Measurements from ENCODE around the gene ISOC2. TPM values are rescaled to one million over a fixed set of nuclear protein-coding genes. Genes with fewer than 3 reads are reported as not detected.

ISOC2 gene
- total RNA-seq, 2 donors from 2014 or later = 19.5 to 20.3 TPM

- peaks cover 25% of the 10 kb centered on the region for H3K4me1 Mint-ChIP-seq (ENCODE audit: low read depth)
- ATAC-seq (replicated peaks in 1 of 2) (peak; percentile 39 to 47), DNase-seq (peak in 1 of 2 donors; percentile 34)
- H3K36me3 Mint-ChIP-seq (ENCODE audit: insufficient read depth in 2 of 2) = peaks cover 5 to 6% of the 10 kb centered on the region in 2 donors
- peaks cover 0 to 2% of the 10 kb centered on the region in 2 donors for H3K9me3 Mint-ChIP-seq
- peak overlapping the region in 1 of 2 donors; percentile 44 for H3K4me3 Mint-ChIP-seq
- no peak overlapping the region for H3K27ac Mint-ChIP-seq
- peaks cover 65% of the 10 kb centered on the region for H3K27me3 Mint-ChIP-seq (ENCODE audit: low read depth)
Observed at GRCh38 chr19:55442372-55442961, 19.0 kb downstream of the ISOC2 start.

GRCh38 chr19:55441692-55442321, 19.6 kb downstream of the ISOC2 start:
- Mint-ChIP-seq H3K27me3 (ENCODE audit: low read depth) (peaks cover 71% of the 10 kb centered on the region), H3K36me3 (ENCODE audit: insufficient read depth in 2 of 2) (peaks cover 5 to 6% of the 10 kb centered on the region in 2 donors), H3K4me3 (peak overlapping the region; percentile 34 to 78), H3K9me3 (peaks cover 0 to 2% of the 10 kb centered on the region in 2 donors), H3K4me1 (ENCODE audit: low read depth) (peaks cover 25% of the 10 kb centered on the region), H3K27ac (no peak overlapping the region)
- DNase-seq (peak; percentile 31 to 39), ATAC-seq (replicated peaks in 1 of 2) (peak; percentile 33 to 36)

- peaks cover 25% of the 10 kb centered on the region for H3K4me1 Mint-ChIP-seq (ENCODE audit: low read depth)
- peaks cover 5 to 6% of the 10 kb centered on the region in 2 donors for H3K36me3 Mint-ChIP-seq (ENCODE audit: insufficient read depth in 2 of 2)
- H3K4me3 Mint-ChIP-seq = peak overlapping the region; percentile 34 to 78
- peaks cover 0 to 2% of the 10 kb centered on the region in 2 donors for H3K9me3 Mint-ChIP-seq
- DNase-seq = no peak
- no peak overlapping the region for H3K27ac Mint-ChIP-seq
- H3K27me3 Mint-ChIP-seq (ENCODE audit: low read depth) = peaks cover 72% of the 10 kb centered on the region
- peak in 1 of 2 donors; percentile 19 for ATAC-seq (replicated peaks in 1 of 2)
Observed at GRCh38 chr19:55441319-55441691, 20.1 kb downstream of the ISOC2 start.

GRCh38 chr19:55440411-55441105, 20.9 kb downstream of the ISOC2 start:
- Mint-ChIP-seq H3K36me3 (ENCODE audit: insufficient read depth in 2 of 2) (peaks cover 5 to 6% of the 10 kb centered on the region in 2 donors), H3K27me3 (ENCODE audit: low read depth) (peaks cover 66% of the 10 kb centered on the region), H3K4me1 (ENCODE audit: low read depth) (peaks cover 25% of the 10 kb centered on the region), H3K27ac (no peak overlapping the region), H3K4me3 (peak overlapping the region; percentile 34 to 78), H3K9me3 (peaks cover 0 to 2% of the 10 kb centered on the region in 2 donors)
- DNase-seq (peak; percentile 36 to 52), ATAC-seq (replicated peaks in 1 of 2) (peak; percentile 32 to 61)

- peak overlapping the region in 1 of 2 donors; percentile 37 for H3K4me3 Mint-ChIP-seq
- no peak overlapping the region for H3K27ac Mint-ChIP-seq
- ATAC-seq (replicated peaks in 1 of 2) (no peak), DNase-seq (no peak)
- H3K4me1 Mint-ChIP-seq (ENCODE audit: low read depth) = peaks cover 25% of the 10 kb centered on the region
- H3K36me3 Mint-ChIP-seq (ENCODE audit: insufficient read depth in 2 of 2) = peaks cover 5 to 6% of the 10 kb centered on the region in 2 donors
- H3K27me3 Mint-ChIP-seq (ENCODE audit: low read depth) = peaks cover 55% of the 10 kb centered on the region
- H3K9me3 Mint-ChIP-seq = peaks cover 0 to 2% of the 10 kb centered on the region in 2 donors
Observed at GRCh38 chr19:55439052-55439451, 22.4 kb downstream of the ISOC2 start.

- ATAC-seq (replicated peaks in 1 of 2) (peak in 1 of 2 donors; percentile 41), DNase-seq (no peak)
- H3K36me3 Mint-ChIP-seq (ENCODE audit: insufficient read depth in 2 of 2) = peaks cover 5 to 6% of the 10 kb centered on the region in 2 donors
- no peak overlapping the region for H3K27ac Mint-ChIP-seq
- no peak overlapping the region for H3K4me3 Mint-ChIP-seq
- peaks cover 44% of the 10 kb centered on the region for H3K27me3 Mint-ChIP-seq (ENCODE audit: low read depth)
- peaks cover 13% of the 10 kb centered on the region for H3K4me1 Mint-ChIP-seq (ENCODE audit: low read depth)
- H3K9me3 Mint-ChIP-seq = peaks cover 0 to 2% of the 10 kb centered on the region in 2 donors
Observed at GRCh38 chr19:55437410-55437809, 24.0 kb downstream of the ISOC2 start.

GRCh38 chr19:55436847-55437246, 24.6 kb downstream of the ISOC2 start:
- Mint-ChIP-seq H3K27me3 (ENCODE audit: low read depth) (peaks cover 49% of the 10 kb centered on the region), H3K4me3 (no peak overlapping the region), H3K27ac (no peak overlapping the region), H3K4me1 (ENCODE audit: low read depth) (peaks cover 12% of the 10 kb centered on the region), H3K36me3 (ENCODE audit: insufficient read depth in 2 of 2) (peaks cover 5 to 6% of the 10 kb centered on the region in 2 donors), H3K9me3 (peaks cover 0 to 2% of the 10 kb centered on the region in 2 donors)
- no peak for DNase-seq
- ATAC-seq (replicated peaks in 1 of 2) = no peak

GRCh38 chr19:55435020-55435419, 26.4 kb downstream of the ISOC2 start:
- no peak for DNase-seq
- Mint-ChIP-seq H3K4me3 (no peak overlapping the region), H3K4me1 (ENCODE audit: low read depth) (no peaks in the 10 kb centered on the region), H3K36me3 (ENCODE audit: insufficient read depth in 2 of 2) (no peaks in the 10 kb centered on the region), H3K27ac (no peak overlapping the region), H3K27me3 (ENCODE audit: low read depth) (peaks cover 43% of the 10 kb centered on the region), H3K9me3 (no peaks in the 10 kb centered on the region)
- ATAC-seq (replicated peaks in 1 of 2) = no peak

GRCh38 chr19:55434356-55434919, 27.0 kb downstream of the ISOC2 start:
- H3K27ac Mint-ChIP-seq = no peak overlapping the region
- H3K36me3 Mint-ChIP-seq (ENCODE audit: insufficient read depth in 2 of 2) = no peaks in the 10 kb centered on the region
- H3K27me3 Mint-ChIP-seq (ENCODE audit: low read depth) = peaks cover 37% of the 10 kb centered on the region
- ATAC-seq (replicated peaks in 1 of 2) (no peak), DNase-seq (no peak)
- H3K9me3 Mint-ChIP-seq = no peaks in the 10 kb centered on the region
- no peak overlapping the region for H3K4me3 Mint-ChIP-seq
- no peaks in the 10 kb centered on the region for H3K4me1 Mint-ChIP-seq (ENCODE audit: low read depth)

GRCh38 chr19:55433292-55433691, 28.1 kb downstream of the ISOC2 start:
- H3K4me3 Mint-ChIP-seq = no peak overlapping the region
- no peak for ATAC-seq (replicated peaks in 1 of 2)
- H3K4me1 Mint-ChIP-seq (ENCODE audit: low read depth) = no peaks in the 10 kb centered on the region
- no peaks in the 10 kb centered on the region for H3K9me3 Mint-ChIP-seq
- peaks cover 29% of the 10 kb centered on the region for H3K27me3 Mint-ChIP-seq (ENCODE audit: low read depth)
- no peak for DNase-seq
- no peak overlapping the region for H3K27ac Mint-ChIP-seq
- H3K36me3 Mint-ChIP-seq (ENCODE audit: insufficient read depth in 2 of 2) = no peaks in the 10 kb centered on the region

GRCh38 chr19:55432241-55432959, 29.0 kb downstream of the ISOC2 start:
- ATAC-seq (replicated peaks in 1 of 2) (no peak), DNase-seq (no peak)
- peaks cover 25% of the 10 kb centered on the region for H3K27me3 Mint-ChIP-seq (ENCODE audit: low read depth)
- no peaks in the 10 kb centered on the region for H3K4me1 Mint-ChIP-seq (ENCODE audit: low read depth)
- H3K4me3 Mint-ChIP-seq = no peak overlapping the region
- no peaks in the 10 kb centered on the region for H3K36me3 Mint-ChIP-seq (ENCODE audit: insufficient read depth in 2 of 2)
- no peak overlapping the region for H3K27ac Mint-ChIP-seq
- H3K9me3 Mint-ChIP-seq = no peaks in the 10 kb centered on the region

- Mint-ChIP-seq H3K4me1 (ENCODE audit: low read depth) (no peaks in the 10 kb centered on the region), H3K36me3 (ENCODE audit: insufficient read depth in 2 of 2) (no peaks in the 10 kb centered on the region), H3K9me3 (no peaks in the 10 kb centered on the region), H3K27ac (no peak overlapping the region), H3K27me3 (ENCODE audit: low read depth) (peaks cover 18% of the 10 kb centered on the region), H3K4me3 (no peak overlapping the region)
- ATAC-seq (replicated peaks in 1 of 2) (no peak), DNase-seq (no peak)
Observed at GRCh38 chr19:55431183-55431582, 30.3 kb downstream of the ISOC2 start.
